NT2/D1 (cell line): ENCODE results near the gene MCM7.
A peak's percentile ranks its signal among the peaks of the same experiment; 100 is the strongest.

Experiments used
- DNase-seq: peaks from one replicate; pipeline ENCODE4 v3.0.0-alpha.2; 2011; ENCODE audit warnings: low read depth, low spot score
- H3K27me3 ChIP-seq: 2 replicates; pipeline ENCODE4 v1.6.0; 2011; ENCODE audit warnings: mild to moderate bottlenecking; ENCODE audit not compliant: insufficient read length, insufficient read depth
- H3K36me3 ChIP-seq: 2 replicates; pipeline ENCODE4 v1.6.1; 2011; ENCODE audit warnings: mild to moderate bottlenecking, low read length, mixed read lengths; ENCODE audit not compliant: insufficient read depth, insufficient read length
- H3K4me1 ChIP-seq: 2 replicates; pipeline ENCODE4 v1.5.1; 2011; ENCODE audit not compliant: insufficient read depth, insufficient read length
- H3K4me3 ChIP-seq: 2 replicates; pipeline ENCODE4 v1.5.1; 2011; ENCODE audit warnings: low read depth; ENCODE audit not compliant: insufficient read length
- H3K9ac ChIP-seq: 2 replicates; pipeline ENCODE4 v1.6.0; 2011; ENCODE audit warnings: low read depth; ENCODE audit not compliant: insufficient read length
- H3K9me3 ChIP-seq: 2 replicates; pipeline ENCODE4 v1.5.1; 2011; ENCODE audit warnings: mild to moderate bottlenecking, low read length; ENCODE audit not compliant: insufficient read depth
- SUZ12 ChIP-seq: IDR thresholded peaks from 2 replicates; pipeline ENCODE4 v1.6.1; 2011; ENCODE audit not compliant: insufficient read length, insufficient read depth; ENCODE audit errors: extremely low read depth
- YY1 ChIP-seq: IDR thresholded peaks from 2 replicates; pipeline ENCODE4 v1.6.1; 2011; ENCODE audit not compliant: insufficient read length, insufficient read depth
- ZNF274 ChIP-seq: IDR thresholded peaks from 2 replicates; pipeline ENCODE4 v1.6.1; 2011; ENCODE audit warnings: mild to moderate bottlenecking, low read depth, low read length

The MCM7 gene

GRCh38 chr7:100085515-100085914, 15.7 kb downstream of the MCM7 start:
- Histone ChIP-seq H3K27me3 (no peaks in the 10 kb centered on the region), H3K36me3 (peaks cover 5% of the 10 kb centered on the region), H3K4me1 (no peaks in the 10 kb centered on the region), H3K9ac (no peak overlapping the region), H3K4me3 (no peak overlapping the region), H3K9me3 (no peaks in the 10 kb centered on the region)
- TF ChIP-seq ZNF274 (no peak), YY1 (no peak), SUZ12 (no peak)
- no peak for DNase-seq

GRCh38 chr7:100082978-100083377, 18.2 kb downstream of the MCM7 start:
- Histone ChIP-seq H3K4me3 (no peak overlapping the region), H3K9me3 (no peaks in the 10 kb centered on the region), H3K27me3 (no peaks in the 10 kb centered on the region), H3K36me3 (peaks cover 22% of the 10 kb centered on the region), H3K9ac (no peak overlapping the region), H3K4me1 (peaks cover 3% of the 10 kb centered on the region)
- no peak for DNase-seq
- no peak for TF ChIP-seq ZNF274
- no peak for TF ChIP-seq YY1
- no peak for TF ChIP-seq SUZ12

- Histone ChIP-seq H3K9ac (peak within 1 kb of the TSS; percentile 95), H3K4me3 (peak within 1 kb of the TSS; percentile 95), H3K9me3 (no peaks in the 10 kb centered on the region; the same call in 1 of the 2 replicates), H3K4me1 (peaks cover 3% of the 10 kb centered on the region), H3K36me3 (peaks cover 32% of the 10 kb centered on the region), H3K27me3 (no peaks in the 10 kb centered on the region)
- DNase-seq = peak; percentile 98
- TF ChIP-seq SUZ12 (no peak), YY1 (no peak), ZNF274 (no peak)
Measured at GRCh38 chr7:100081535-100082102, 19.6 kb downstream of the MCM7 start, which contains the start of gene ZNF3. TSS of gene ZNF3 (minus strand) at chr7:100081723. CDS start at chr7:100077357, 4,366 bp downstream.

- peak overlapping the region; percentile 95 for H3K4me3 ChIP-seq
- DNase-seq = no peak
- peaks cover 38% of the 10 kb centered on the region for H3K36me3 ChIP-seq
- peaks cover 3% of the 10 kb centered on the region for H3K4me1 ChIP-seq
- no peaks in the 10 kb centered on the region; the same call in 1 of the 2 replicates for H3K9me3 ChIP-seq
- no peaks in the 10 kb centered on the region for H3K27me3 ChIP-seq
- TF ChIP-seq SUZ12 = no peak
- peak overlapping the region; percentile 95 for H3K9ac ChIP-seq
Measured at GRCh38 chr7:100080907-100081534, 20.2 kb downstream of the MCM7 start.

GRCh38 chr7:100079024-100079560, 22.1 kb downstream of the MCM7 start:
- Histone ChIP-seq H3K4me3 (no peak overlapping the region), H3K4me1 (peaks cover 3% of the 10 kb centered on the region), H3K27me3 (no peaks in the 10 kb centered on the region), H3K9ac (no peak overlapping the region), H3K9me3 (peaks cover 16% of the 10 kb centered on the region; the same call in 1 of the 2 replicates), H3K36me3 (peaks cover 57% of the 10 kb centered on the region)
- no peak for DNase-seq
- no peak for TF ChIP-seq ZNF274
- no peak for TF ChIP-seq YY1
- TF ChIP-seq SUZ12 = no peak

- TF ChIP-seq SUZ12 = no peak
- no peak overlapping the region for H3K4me3 ChIP-seq
- H3K9me3 ChIP-seq = peaks cover 34% of the 10 kb centered on the region
- DNase-seq = no peak
- peaks cover 3% of the 10 kb centered on the region for H3K4me1 ChIP-seq
- peaks cover 75% of the 10 kb centered on the region for H3K36me3 ChIP-seq
- H3K27me3 ChIP-seq = no peaks in the 10 kb centered on the region
- H3K9ac ChIP-seq = no peak overlapping the region
Measured at GRCh38 chr7:100077205-100077604, 24.0 kb downstream of the MCM7 start.

GRCh38 chr7:100075418-100075817, 25.8 kb downstream of the MCM7 start:
- no peak overlapping the region for H3K4me3 ChIP-seq
- H3K9ac ChIP-seq = no peak overlapping the region
- no peak for DNase-seq
- peaks cover 52% of the 10 kb centered on the region for H3K9me3 ChIP-seq
- H3K36me3 ChIP-seq = peaks cover 93% of the 10 kb centered on the region
- TF ChIP-seq YY1 = no peak
- no peak for TF ChIP-seq ZNF274
- no peak for TF ChIP-seq SUZ12
- H3K4me1 ChIP-seq = peaks cover 3% of the 10 kb centered on the region
- H3K27me3 ChIP-seq = no peaks in the 10 kb centered on the region
